GM18505 (cell line): ENCODE measurements around the gene FGD6.
"Not testable (repeated sequence)": the region's sequence is repeated elsewhere in the genome, so short reads cannot be mapped to it uniquely, and the experiment has no call there.

Experiments
- ATAC-seq: cut with Tn5 transposase; IDR thresholded peaks from one replicate; pipeline ENCODE4 v1.9.1; 2021; ENCODE audit not compliant: unreplicated experiment
- POLR2A ChIP-seq: IDR thresholded peaks from 4 replicates; pipeline ENCODE4 v1.6.1; 2011; ENCODE audit warnings: borderline replicate concordance; ENCODE audit not compliant: insufficient read depth, insufficient read length; ENCODE audit errors: extremely low read depth

Gene FGD6

DNA sequence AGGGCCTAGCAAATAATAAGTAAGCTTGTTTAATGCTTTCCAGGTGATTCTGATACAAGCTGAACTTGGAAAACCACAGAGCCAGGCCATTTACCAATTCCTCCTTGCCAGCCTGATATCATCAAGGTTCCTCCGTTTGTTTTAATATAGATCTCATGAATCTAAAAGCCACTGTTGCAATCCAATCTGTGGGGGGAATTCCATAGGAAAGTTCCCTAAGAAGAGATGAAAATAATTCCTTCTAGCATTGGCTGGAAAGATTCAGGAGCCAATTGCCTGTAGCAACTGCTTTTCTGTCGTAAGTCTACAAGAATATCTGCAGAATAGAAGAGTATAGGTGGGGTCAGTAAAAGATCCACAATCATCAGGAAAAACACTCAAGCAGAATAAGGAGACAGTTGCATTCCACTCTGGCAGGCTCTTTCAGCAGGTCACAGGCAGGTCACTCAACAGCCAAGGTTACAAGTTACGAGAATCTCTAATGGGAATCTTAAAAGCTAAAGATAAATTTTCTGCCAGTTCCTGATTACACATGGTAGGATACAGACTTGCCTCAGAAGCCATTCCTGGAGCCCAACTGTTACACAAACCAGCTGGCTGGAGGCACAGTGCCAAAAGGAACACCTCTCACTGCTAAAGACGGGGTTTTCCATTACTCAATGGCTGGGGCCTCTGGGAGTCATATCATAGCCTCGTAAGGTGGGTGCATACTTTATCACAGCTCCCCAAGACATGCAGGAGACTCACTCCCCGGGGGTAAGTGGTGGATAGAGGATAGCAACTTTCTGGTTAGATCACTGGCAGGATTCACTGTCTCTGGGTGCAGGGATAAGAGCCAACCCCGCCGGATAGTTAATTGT lies 43.6 kb downstream of the FGD6 start:
- no peak for ATAC-seq
- no peak for TF ChIP-seq POLR2A

DNA sequence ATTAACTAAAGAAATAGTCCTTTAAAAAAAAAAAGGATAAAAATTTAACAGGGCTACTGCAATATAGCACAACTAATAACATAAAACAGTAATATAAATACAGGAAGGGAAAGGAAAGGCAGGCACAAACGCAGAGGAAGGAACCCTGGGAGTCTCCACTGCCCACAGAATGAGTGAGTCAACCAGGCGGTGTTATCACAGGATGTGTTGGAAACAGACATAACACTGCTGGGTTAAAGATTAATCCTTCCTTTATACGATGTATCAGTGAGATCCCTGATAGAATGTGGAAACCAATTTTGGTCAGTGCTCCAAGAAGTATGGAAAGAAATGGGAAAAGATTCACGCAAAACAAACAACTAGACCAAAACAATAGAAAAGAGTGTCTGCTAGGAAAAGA lies 47.9 kb downstream of the FGD6 start:
- TF ChIP-seq POLR2A = no peak
- no peak for ATAC-seq

GRCh38 chr12:95168746-95169145 lies 48.5 kb downstream of the FGD6 start:
- ATAC-seq = no peak
- no peak for TF ChIP-seq POLR2A

DNA sequence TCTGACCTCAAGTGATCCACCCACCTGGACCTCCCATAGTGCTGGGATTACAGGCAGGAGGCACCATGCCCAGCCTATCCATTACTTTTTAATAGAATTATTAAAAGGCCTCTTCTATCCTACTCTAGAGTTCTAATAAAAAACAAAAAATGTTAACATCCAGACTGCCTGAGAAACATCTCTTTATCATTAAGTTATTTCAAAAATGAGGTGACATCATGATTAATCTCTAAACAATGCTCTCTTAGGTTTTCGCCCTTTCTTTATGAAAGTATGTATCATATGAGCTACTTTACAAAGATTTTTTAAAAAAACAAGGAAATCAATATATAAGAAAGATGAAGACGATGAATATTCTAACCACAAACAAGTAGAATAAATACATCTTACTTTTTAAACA lies 52.6 kb downstream of the FGD6 start:
- no peak for TF ChIP-seq POLR2A
- no peak for ATAC-seq

DNA sequence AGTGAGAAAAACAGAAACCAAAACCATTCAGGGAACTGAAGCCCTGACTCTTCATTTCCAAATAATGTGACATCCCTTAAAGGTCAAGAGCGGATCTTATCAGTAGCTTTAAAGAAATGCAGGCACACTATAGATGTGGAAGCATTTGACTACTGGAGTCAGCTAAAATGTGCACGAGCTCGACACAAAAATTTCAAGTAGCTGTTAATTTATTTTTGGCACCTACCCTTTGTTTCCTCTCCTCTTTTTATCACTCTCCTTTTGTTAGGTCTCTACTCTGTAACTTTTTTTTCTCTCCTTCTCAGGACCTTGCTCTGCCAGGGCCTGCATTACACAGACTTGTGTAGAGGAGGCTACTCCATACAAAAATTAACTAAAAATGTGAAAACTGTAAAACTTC lies 58.3 kb downstream of the FGD6 start:
- ATAC-seq = no peak
- TF ChIP-seq POLR2A = no peak

DNA sequence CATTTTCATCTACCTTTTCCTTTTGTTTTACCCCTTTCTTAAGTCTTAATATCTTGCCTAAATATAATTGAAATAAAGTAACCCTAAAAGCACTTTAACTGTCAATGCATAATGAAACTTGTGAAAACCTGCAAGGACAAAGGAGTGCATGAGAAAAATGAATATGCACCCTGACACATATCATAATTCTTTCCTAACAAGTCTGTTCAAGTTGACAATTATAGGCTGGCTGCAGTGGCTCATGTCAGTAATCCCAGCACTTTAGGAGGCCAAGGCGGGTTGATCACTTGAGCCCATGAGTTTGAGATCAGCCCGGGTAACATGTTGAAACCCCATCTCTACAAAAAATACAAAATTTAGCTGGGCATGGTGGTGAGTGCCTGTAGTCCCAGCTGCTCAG lies 65.4 kb downstream of the FGD6 start:
- ATAC-seq = no peak
- no peak for TF ChIP-seq POLR2A

DNA sequence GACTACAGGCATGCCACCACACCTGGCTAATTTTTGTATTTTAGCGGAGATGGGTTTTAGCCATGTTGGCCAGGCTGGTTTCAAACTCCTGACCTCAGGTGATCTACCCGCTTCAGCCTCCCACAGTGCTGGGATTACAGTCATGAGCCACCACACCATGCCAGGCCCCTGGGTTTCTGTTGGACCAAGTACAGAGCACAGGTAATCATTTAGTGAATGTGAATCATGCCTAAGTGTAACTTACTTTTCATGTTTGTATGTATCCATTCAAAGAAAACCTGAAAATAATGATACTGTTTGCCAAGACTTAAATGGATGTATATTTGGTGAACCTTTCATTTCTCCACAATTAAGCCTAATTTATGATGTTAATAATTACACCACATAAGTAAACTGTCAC lies 65.9 kb downstream of the FGD6 start:
- ATAC-seq = no peak
- no peak for TF ChIP-seq POLR2A

DNA sequence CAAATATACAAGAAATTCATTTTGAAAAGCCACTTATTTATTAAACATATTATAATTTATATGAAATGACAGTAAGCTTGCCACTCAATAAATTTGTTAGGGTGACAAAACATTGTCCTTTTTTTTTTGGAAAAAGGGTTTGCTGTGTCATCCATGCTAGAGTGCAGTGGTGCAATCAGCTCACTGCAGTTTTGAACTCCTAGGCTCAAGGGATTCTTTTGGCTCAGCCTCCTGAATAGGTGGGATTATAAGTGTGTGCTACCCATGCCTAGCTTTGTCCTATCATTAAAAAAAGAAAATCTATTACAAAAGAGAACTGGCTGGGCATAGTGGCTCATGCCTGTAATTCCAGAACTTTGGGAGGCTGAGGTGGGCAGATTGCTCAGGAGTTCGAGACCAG lies 66.8 kb downstream of the FGD6 start:
- ATAC-seq = no peak
- TF ChIP-seq POLR2A = no peak

GRCh38 chr12:95147866-95148265 lies 69.4 kb downstream of the FGD6 start:
- ATAC-seq = no peak
- no peak for TF ChIP-seq POLR2A

DNA sequence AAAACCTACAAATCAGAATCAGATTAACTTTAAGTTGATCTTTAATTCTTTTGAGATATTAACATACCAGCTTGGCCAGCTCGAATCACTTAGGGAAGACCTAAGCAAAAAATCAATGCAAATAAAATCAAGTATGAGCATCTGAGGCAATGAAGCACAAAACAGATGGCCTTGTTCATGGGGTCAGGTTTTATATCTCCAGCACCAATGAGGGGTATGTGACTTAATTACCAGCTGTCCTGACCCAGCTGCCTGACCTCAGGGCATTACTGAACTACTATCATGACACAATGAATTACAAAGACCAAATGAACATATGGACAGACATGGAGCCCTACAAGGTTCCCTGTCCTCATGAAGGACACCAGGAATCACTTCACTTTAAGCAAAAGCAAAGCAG lies 70.5 kb downstream of the FGD6 start:
- no peak for ATAC-seq
- TF ChIP-seq POLR2A = no peak

GRCh38 chr12:95143621-95144205 lies 73.6 kb downstream of the FGD6 start:
- TF ChIP-seq POLR2A = no peak
- no peak for ATAC-seq

DNA sequence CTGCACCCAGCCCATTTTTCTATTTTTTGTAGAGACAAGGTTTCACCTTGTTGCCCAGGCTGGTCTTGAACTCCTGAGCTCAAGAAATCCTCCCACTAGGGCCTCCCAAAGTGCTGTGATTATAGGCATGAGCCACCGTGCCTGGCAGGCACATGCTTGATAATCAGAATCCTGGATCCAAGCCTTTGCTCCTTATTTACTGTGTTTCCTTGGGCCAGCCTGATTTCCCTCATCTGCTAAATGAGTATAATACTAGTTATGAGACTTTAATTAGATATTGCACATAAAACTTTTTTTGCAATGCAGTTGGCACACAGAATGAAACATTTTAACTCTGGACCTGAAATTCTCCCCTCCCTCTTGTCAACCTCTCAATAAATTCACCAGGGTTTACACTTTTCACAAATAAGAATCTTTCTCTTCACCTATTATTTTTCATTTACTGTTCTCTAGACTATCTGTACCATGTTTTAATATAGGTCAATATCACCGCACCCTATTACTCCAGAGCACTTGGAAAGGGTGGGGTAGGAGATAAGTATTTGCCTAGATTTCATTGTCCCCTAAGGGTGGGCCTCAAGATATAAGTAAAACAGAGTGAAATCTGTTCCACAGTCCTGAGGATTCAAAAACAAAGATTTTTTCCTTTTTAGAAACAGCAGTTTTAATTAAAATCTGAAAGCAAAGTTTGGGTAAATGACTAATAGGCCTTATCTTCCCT lies 74.7 kb downstream of the FGD6 start:
- ATAC-seq = no peak
- no peak for TF ChIP-seq POLR2A

DNA sequence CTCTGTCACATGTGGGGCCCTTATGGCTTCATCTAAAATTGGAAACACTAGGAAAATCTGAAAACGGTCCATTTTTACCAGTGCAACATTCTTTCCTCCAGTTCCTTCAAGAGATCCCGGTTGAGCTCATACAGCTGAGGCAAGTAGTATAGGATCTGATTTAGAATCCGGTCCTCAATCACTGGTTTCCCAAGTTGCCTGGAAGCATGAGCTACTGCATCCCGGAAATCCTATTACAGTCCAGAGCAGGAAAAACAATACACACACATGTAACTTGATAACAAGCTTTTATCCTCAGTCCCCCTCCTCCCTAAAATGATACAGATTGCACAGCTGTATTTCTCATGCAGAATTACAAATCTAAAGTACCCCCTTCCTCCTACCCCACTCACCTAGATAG lies 76.0 kb downstream of the FGD6 start:
- no peak for TF ChIP-seq POLR2A
- ATAC-seq = no peak

DNA sequence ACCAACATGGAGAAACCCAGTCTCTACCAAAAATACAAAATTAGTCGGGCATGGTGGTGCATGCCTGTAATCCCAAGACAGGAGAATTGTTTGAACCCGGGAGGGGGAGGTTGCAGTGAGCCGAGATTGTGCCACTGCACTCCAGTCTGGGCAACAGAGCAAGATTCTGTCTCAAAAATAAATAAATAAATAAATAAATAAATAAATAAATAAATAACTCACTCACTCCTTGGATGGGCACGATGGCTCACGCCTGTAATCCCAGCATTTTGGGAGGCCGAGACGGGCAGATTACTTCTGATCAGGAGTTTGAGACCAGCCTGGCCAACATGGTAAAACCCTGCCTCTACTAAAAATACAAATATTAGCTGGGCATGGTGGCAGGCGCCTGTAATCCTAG lies 79.2 kb downstream of the FGD6 start:
- ATAC-seq = not testable (repeated sequence)

- TF ChIP-seq POLR2A = no peak
- ATAC-seq = no peak
Observed at GRCh38 chr12:95136598-95136997, 80.7 kb downstream of the FGD6 start.

DNA sequence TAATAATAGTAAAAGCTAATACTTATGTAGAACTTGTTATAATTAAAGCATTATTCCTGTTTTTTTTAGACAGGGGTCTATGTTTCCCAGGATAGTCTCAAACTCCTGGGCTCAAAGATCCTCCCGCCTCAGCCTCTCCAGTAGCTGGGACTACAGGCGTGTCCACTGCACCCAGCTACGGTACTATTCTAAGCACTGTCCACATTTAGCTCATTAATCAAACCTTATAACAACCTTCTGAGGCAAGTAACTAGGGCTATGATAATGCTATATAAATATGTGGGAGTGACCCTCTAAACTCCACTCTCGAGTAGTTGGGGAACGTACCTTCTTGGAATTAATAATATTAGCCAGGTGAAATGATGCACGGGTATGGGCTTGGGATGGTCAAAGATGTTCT lies 83.2 kb downstream of the FGD6 start:
- no peak for ATAC-seq
- no peak for TF ChIP-seq POLR2A
